ENCODE measurements around the gene MDGA2.

MDGA2 gene

GRCh38 chr14:47500369-47500768 lies 175.0 kb downstream of the MDGA2 start:
- TF ChIP-seq EGR1 (IDR thresholded peaks at IDR 0.05) (no peak), TCF12 (IDR thresholded peaks at IDR 0.05; ENCODE audit: low read depth) (no peak), EP300 (IDR thresholded peaks at IDR 0.05; ENCODE audit: borderline replicate concordance) (no peak), REST (IDR thresholded peaks at IDR 0.05; ENCODE audit: low read depth) (no peak), TEAD4 (IDR thresholded peaks at IDR 0.05) (no peak), FOXM1 (IDR thresholded peaks at IDR 0.05; ENCODE audit: borderline replicate concordance, low read depth) (no peak), CREB1 (IDR thresholded peaks at IDR 0.05; ENCODE audit: low read depth) (no peak), NFIC (IDR thresholded peaks at IDR 0.05) (no peak), RAD21 (IDR thresholded peaks at IDR 0.05; ENCODE audit: low read depth) (no peak)
- TF ChIP-seq, protein P1, sequence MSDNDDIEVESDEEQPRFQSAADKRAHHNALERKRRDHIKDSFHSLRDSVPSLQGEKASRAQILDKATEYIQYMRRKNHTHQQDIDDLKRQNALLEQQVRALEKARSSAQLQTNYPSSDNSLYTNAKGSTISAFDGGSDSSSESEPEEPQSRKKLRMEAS (IDR thresholded peaks at IDR 0.05), result no peak

DNA sequence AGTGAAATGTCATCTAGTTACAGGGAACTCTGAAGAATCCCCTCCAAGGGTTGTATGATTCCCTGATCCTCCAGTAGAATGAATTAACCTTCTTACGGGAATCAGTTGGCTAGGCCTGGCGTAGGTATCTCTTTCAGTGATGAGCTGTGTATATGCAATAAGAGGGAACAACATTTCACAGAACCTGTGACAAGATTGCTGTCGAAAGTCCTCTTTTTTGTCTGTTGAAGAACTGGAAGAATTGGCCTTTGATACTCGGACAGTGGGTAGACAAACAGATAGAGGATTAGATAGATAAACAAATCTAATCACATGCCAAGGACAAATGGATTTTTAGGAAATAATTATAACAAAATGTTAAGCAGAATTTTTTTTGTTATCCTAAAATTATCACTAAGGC lies 184.6 kb downstream of the MDGA2 start:
- TF ChIP-seq FOXM1 (IDR thresholded peaks at IDR 0.05; ENCODE audit: borderline replicate concordance, low read depth), result no peak
- no peak for TF ChIP-seq TEAD4 (IDR thresholded peaks at IDR 0.05)
- no peak for TF ChIP-seq ZBTB7A (IDR thresholded peaks at IDR 0.05; ENCODE audit: low read depth)
- no peak for TF ChIP-seq NFIC (IDR thresholded peaks at IDR 0.05)
- no peak for TF ChIP-seq CREB1 (IDR thresholded peaks at IDR 0.05; ENCODE audit: low read depth)
- TF ChIP-seq YY1 (IDR thresholded peaks at IDR 0.05; ENCODE audit: low read depth), result no peak
- no peak for TF ChIP-seq REST (IDR thresholded peaks at IDR 0.05; ENCODE audit: low read depth)
- TF ChIP-seq, protein P1 (IDR thresholded peaks at IDR 0.05), result no peak
- TF ChIP-seq EP300 (IDR thresholded peaks at IDR 0.05; ENCODE audit: borderline replicate concordance), result no peak
- TF ChIP-seq, protein P2, sequence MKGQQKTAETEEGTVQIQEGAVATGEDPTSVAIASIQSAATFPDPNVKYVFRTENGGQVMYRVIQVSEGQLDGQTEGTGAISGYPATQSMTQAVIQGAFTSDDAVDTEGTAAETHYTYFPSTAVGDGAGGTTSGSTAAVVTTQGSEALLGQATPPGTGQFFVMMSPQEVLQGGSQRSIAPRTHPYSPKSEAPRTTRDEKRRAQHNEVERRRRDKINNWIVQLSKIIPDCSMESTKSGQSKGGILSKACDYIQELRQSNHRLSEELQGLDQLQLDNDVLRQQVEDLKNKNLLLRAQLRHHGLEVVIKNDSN (IDR thresholded peaks at IDR 0.05), result no peak
- TF ChIP-seq EGR1 (IDR thresholded peaks at IDR 0.05), result no peak
- no peak for TF ChIP-seq CEBPB (IDR thresholded peaks at IDR 0.05)
- TF ChIP-seq RAD21 (IDR thresholded peaks at IDR 0.05; ENCODE audit: low read depth), result no peak
- TF ChIP-seq TAF1 (IDR thresholded peaks at IDR 0.05; ENCODE audit: low read depth), result no peak
- no peak for TF ChIP-seq TCF12 (IDR thresholded peaks at IDR 0.05; ENCODE audit: low read depth)

GRCh38 chr14:47490353-47490752 lies 185.1 kb downstream of the MDGA2 start:
- TF ChIP-seq RAD21 (IDR thresholded peaks at IDR 0.05; ENCODE audit: low read depth) (no peak), CREB1 (IDR thresholded peaks at IDR 0.05; ENCODE audit: low read depth) (no peak), TAF1 (IDR thresholded peaks at IDR 0.05; ENCODE audit: low read depth) (no peak), EP300 (IDR thresholded peaks at IDR 0.05; ENCODE audit: borderline replicate concordance) (no peak)

GRCh38 chr14:47485421-47485820 lies 190.0 kb downstream of the MDGA2 start:
- TF ChIP-seq EGR1 (IDR thresholded peaks at IDR 0.05) (no peak), FOXM1 (IDR thresholded peaks at IDR 0.05; ENCODE audit: borderline replicate concordance, low read depth) (no peak), YY1 (IDR thresholded peaks at IDR 0.05; ENCODE audit: low read depth) (no peak), CREB1 (IDR thresholded peaks at IDR 0.05; ENCODE audit: low read depth) (no peak), TAF1 (IDR thresholded peaks at IDR 0.05; ENCODE audit: low read depth) (no peak), REST (IDR thresholded peaks at IDR 0.05; ENCODE audit: low read depth) (no peak), RAD21 (IDR thresholded peaks at IDR 0.05; ENCODE audit: low read depth) (no peak), TEAD4 (IDR thresholded peaks at IDR 0.05) (no peak)
- TF ChIP-seq, protein P2 (IDR thresholded peaks at IDR 0.05), result no peak

- TF ChIP-seq CEBPB (IDR thresholded peaks at IDR 0.05) (no peak), NFIC (IDR thresholded peaks at IDR 0.05) (no peak), TAF1 (IDR thresholded peaks at IDR 0.05; ENCODE audit: low read depth) (no peak), CREB1 (IDR thresholded peaks at IDR 0.05; ENCODE audit: low read depth) (no peak), ZBTB7A (IDR thresholded peaks at IDR 0.05; ENCODE audit: low read depth) (no peak), EGR1 (IDR thresholded peaks at IDR 0.05) (no peak), EP300 (IDR thresholded peaks at IDR 0.05; ENCODE audit: borderline replicate concordance) (no peak), TEAD4 (IDR thresholded peaks at IDR 0.05) (no peak), YY1 (IDR thresholded peaks at IDR 0.05; ENCODE audit: low read depth) (no peak), REST (IDR thresholded peaks at IDR 0.05; ENCODE audit: low read depth) (no peak), TCF12 (IDR thresholded peaks at IDR 0.05; ENCODE audit: low read depth) (no peak)
Observed at GRCh38 chr14:47483449-47483848, 192.0 kb downstream of the MDGA2 start.
